Superior temporal gyrus (tissue), 1 donor: Measurements from ENCODE around the gene CATSPERD.

Source experiments
- DNase-seq: peaks from one replicate; pipeline ENCODE4 v3.0.0-alpha.2; 2016; ENCODE audit errors: extremely low spot score

The CATSPERD gene

DNA sequence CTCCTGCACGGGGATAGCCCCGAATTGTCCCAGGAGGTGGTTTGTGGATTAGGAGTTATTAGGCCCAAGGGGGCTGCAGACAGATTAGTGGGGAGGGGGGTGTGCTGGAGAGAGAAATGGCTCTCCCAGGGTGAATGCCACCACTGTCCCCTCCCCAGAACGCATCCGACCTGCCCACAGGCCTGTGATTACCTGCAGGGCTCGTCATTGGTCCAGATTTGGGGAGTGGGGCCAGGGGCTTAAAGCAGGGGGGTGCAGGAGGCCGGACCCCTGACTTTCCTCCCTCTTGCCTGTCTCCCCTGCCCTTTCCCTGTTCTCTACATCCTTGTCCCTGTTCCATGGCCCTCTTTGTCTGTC, 85.7 kb downstream of the CATSPERD start:
- DNase-seq = no peak

GRCh38 chr19:5806905-5807304, 86.5 kb downstream of the CATSPERD start:
- DNase-seq = no peak

DNA sequence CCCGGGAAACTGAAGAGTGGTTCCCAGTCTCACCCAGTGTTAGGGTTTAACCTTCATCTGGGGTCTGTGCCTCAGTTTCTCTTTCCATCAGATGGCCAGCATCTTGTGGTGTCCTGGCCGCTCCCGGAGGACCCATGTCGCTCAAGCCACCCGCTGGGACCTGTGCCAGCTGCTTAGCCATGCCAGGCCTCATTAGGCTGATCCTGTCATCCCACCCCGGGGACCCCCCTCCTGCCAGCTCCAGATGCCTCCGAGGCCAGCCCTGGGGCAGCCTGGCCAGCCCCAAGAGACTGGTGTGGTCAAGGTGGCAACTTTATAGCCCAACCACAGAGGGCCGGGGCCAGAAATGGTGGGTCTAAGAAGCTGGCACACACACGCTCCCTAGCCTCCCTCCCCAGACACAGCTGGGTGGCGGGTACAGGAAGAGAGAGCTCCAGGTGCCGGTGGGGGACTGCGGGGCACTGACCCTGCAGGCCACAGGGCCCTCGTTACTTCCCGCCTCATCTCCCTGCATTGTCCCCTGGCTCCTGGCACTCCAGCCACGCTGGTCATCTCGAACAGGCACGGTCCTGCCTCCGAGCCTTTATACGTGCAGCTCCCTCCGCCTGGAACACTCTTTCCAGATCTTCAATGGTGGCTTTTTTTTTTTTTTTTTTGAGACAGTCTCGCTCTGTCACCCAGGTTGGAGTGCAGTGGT, 87.8 kb downstream of the CATSPERD start:
- DNase-seq = no peak

- DNase-seq = no peak
Measured at GRCh38 chr19:5809053-5809452, 88.6 kb downstream of the CATSPERD start.

DNA sequence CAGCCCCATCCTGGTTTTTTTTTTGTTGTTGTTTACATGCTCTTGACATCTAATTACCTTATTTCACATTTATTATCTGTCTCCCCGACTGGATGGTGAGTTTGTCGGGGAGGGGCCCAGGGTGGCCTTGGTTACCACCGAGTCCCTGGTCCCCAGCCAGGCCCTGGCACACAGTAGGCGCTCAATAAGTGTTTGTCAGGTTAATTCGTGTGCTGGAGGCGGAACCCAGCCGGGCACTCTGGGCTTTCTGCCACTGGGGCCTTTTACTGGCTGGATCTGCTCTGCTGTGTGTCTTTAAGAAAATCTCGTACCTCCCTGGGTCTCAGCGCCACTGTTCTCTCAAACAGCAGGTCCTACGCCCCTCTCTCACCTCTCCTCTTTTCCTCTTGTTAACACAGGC, 89.0 kb downstream of the CATSPERD start:
- no peak for DNase-seq

DNA sequence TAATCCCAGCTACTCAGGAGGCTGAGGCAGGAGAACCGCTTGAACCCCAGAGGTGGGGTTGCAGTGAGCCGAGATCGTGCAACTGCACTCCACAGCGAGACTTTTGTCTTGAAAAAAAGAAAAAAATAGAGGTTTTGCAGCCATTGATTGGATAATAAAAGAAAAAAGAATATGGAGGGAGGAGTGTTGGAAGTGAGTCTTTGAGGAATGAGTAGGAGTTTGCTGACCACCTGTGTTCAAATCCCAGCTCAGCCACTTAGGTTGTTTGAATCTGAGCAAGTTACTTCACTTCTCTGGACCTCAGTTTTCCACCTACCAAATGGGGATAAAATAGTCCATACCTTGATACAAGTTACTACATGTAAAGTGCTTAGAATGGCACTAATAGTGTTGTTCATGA, 90.7 kb downstream of the CATSPERD start:
- DNase-seq = no peak

GRCh38 chr19:5814123-5814851, 93.8 kb downstream of the CATSPERD start:
- DNase-seq = no peak

DNA sequence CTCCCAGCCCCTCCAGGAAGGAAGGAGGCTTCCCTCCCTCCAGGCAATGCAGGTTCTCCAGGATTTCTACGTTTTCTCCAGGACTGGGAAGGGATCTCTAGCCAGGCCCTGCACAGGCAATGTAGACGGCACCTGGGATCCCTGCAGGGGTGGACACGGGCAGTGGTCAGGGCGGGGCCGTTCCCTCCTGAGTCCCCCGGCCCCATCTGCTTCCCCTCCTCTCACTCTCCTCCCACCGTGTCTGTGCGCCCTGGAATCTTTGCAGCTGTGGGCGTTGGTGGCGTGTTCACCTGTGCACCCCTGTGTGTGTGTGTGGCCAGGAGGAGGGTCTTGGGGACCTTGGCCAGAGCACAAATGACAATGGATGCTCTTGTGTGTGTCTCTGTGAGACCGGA, 94.4 kb downstream of the CATSPERD start:
- DNase-seq = no peak

DNA sequence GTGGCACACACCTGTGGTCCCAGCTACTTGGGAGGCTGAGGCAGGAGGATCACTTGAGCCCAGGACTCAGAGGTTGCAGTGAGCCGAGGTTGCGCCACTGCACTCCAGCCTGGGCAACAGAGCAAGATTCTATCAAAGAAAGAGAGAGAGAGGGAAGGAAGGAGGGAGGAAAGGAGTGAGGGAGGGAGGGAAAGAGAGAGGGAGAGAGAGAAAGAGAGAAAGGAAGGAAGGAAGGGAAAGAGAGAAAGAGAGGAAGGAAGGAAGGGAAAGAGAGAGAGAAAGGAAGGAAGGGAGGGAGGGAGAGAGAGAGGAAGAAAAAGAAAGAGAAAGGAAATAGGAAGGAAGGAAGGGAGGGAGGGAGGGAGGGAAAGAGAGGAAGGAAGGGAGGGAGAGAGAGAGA, 96.8 kb downstream of the CATSPERD start:
- no peak for DNase-seq

- DNase-seq = no peak
Measured at GRCh38 chr19:5818594-5818993, 98.2 kb downstream of the CATSPERD start.

GRCh38 chr19:5820785-5821184, 100.3 kb downstream of the CATSPERD start:
- DNase-seq = no peak

DNA sequence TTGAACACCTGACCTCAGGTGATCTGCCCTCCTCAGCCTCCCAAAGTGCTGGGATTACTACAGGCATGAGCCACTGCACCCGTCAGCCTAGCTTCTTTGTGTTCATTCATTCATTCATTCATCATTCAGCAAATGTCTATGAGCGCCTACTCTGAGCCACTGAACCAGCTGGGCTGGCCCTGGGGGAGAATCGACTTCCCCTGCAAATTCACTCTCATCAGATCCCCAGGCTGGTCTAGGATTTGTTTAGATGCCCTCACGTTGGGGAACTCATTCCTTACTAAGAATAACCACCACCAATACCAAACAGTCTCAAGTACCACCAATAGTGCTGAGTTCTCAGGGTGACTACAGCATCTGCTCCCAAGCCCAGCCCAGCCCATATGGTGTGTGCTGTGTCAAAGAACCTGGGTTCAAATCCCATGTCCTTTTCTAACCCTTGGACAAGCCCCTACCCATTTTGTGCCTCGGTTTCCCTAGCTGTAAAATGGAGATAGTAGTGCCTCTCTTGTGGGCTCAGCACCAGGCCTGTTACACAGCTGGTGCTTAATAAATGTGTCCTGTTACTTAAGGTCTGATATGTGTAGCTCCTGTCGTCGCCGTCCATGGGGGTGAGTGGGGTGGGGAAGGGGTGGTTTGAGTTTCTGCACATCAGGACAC, 101.2 kb downstream of the CATSPERD start:
- no peak for DNase-seq

GRCh38 chr19:5822181-5822844, 101.9 kb downstream of the CATSPERD start:
- no peak for DNase-seq

DNA sequence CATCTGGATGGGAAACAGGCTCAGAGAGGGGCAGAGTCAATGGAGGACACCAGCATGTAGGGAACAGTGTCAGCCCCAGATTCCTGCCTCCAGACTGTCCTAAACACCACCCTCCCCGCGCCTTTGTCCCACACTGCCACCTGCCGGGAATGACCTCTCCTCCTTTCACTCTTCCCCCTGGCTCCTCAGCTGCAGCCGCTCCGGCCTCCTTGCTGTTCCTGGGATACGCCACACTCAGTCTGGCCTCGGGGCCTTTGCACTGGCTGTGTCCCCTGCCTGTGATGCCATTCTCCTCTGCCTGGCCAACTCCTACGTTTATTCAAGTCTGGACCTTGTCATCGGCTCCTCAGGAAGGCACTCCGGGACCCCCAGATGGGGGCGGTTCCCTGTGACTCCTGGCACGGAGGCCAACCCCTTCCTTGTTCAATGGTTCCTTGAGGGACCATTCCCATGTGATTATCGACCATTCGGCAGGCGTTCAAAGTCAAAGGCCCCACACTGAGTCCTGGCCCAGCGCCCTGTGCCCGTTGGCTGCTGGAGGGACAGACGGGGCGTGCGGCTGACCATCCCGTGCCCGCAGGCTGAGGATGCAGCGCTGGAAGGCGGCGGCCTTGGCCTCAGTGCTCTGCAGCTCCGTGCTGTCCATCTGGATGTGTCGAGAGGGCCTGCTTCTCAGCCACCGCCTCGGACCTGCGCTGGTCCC, 103.3 kb downstream of the CATSPERD start:
- DNase-seq = no peak

DNA sequence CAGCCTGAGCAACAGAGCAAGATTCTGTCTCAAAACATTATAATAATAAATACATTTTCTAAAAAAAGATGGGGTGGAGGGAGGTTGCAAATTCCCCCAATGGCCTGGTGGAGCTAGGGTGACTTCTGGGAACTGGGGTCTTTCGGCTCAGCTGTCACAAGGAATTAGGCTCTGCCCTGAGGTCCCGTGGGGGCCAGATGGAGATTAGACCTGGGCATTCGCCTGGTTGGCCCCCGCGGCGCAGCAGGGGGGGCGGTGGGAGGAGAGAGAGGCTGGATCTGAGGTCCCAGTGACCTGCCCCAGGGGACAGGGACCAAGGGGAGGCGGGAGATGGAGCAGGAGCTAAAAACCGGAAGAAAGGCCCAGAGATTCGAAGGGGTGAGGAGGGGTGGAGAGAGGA, 104.3 kb downstream of the CATSPERD start:
- DNase-seq = no peak

- peak; percentile 12 for DNase-seq
Measured at GRCh38 chr19:5825178-5825577, 104.7 kb downstream of the CATSPERD start.

- DNase-seq = no peak
Measured at GRCh38 chr19:5826531-5827341, 106.3 kb downstream of the CATSPERD start.

- DNase-seq = no peak
Measured at GRCh38 chr19:5827342-5827890, 107.0 kb downstream of the CATSPERD start.

- DNase-seq = peak; percentile 73
Measured at GRCh38 chr19:5827891-5828660, 107.6 kb downstream of the CATSPERD start.
